HCT116 (cell line): ENCODE data around the gene HS6ST1. TPM values are rescaled to one million over a fixed set of nuclear protein-coding genes. Genes with fewer than 3 reads are reported as not detected.

Experiments used
- ATAC-seq: fragments of 200-7000 bp; cut with Tn5 transposase; 2 replicates; pipeline ENCODE4 v1.9.1; 2020; ENCODE audit warnings: mild to moderate bottlenecking, moderate library complexity
- BruUV-seq: library from RNA; stranded (reverse); fragments of 400-500 nt; replicated peaks from 2 replicates; lab custom pipeline; 2021; lab: Mats Ljungman, UMichigan
- CTCF ChIA-PET: fragments of 300-600 bp; sonication (Branson Sonifier 250); formaldehyde crosslinking; loops from one replicate; lab custom pipeline; 2021; ENCODE audit warnings: antibody characterized with exemption; lab: Charles Lee
- POLR2A ChIA-PET: fragments of 300-600, 350-600 bp; sonication (Branson Sonifier 250); formaldehyde crosslinking; loops from one replicate; lab custom pipeline; 2021; ENCODE audit warnings: antibody characterized with exemption; lab: Charles Lee
- RAD21 ChIA-PET, 2 experiments: fragments of 300-600 bp; sonication (Branson Sonifier 250); formaldehyde crosslinking; loops; one replicate each; lab custom pipeline; 2023; ENCODE audit warnings: low total read pairs in 2 of 2; ENCODE audit not compliant: uncharacterized antibody in 2 of 2, unreplicated experiment in 2 of 2, low non-redundant PET in 1 of 2; lab: Charles Lee
- DNase-seq: peaks from one replicate; pipeline ENCODE4 v3.0.0-alpha.2; 2010; ENCODE audit warnings: low read depth, low spot score
- H2AFZ ChIP-seq: fragments of 200-600 bp; shearing (Covaris generic), sonication (generic); 2 replicates; pipeline ENCODE4 v1.6.1; 2017; ENCODE audit warnings: low read depth, mixed run types, mixed read lengths, antibody characterized with exemption, low read length; ENCODE audit not compliant: poor library complexity, severe bottlenecking
- H3K27ac ChIP-seq: 2 replicates; pipeline ENCODE4 v1.5.1; 2012; ENCODE audit warnings: low read depth, low read length
- H3K27me3 ChIP-seq: fragments of 200-600 bp; sonication (generic); 2 replicates; pipeline ENCODE4 v1.6.1; 2016; ENCODE audit warnings: mixed run types, low read length, mixed read lengths; ENCODE audit not compliant: insufficient read depth
- H3K36me3 ChIP-seq, 2 experiments: fragments of 200-500 bp in 1 of 2; fragments of 200-600 bp in 1 of 2; sonication (Bioruptor generic) in 1 of 2; sonication (generic) in 1 of 2; 2 replicates each; pipeline versions ENCODE4 v1.5.1 to v1.6.1; 2014 to 2016; ENCODE audit warnings: low read length in 2 of 2, inconsistent platforms in 1 of 2, mixed read lengths in 1 of 2, mixed run types in 1 of 2; ENCODE audit not compliant: insufficient read depth in 2 of 2, control insufficient read depth in 1 of 2
- H3K4me1 ChIP-seq, 2 experiments: fragments of 200-600 bp in 1 of 2; sonication (generic) in 1 of 2; 2 replicates each; pipeline versions ENCODE4 v1.5.1 to v1.6.1; 2012 to 2017; ENCODE audit warnings: low read length in 2 of 2, inconsistent platforms in 1 of 2, mild to moderate bottlenecking in 1 of 2, mixed read lengths in 1 of 2, mixed run types in 1 of 2, moderate library complexity in 1 of 2; ENCODE audit not compliant: insufficient read depth in 2 of 2, control insufficient read depth in 1 of 2
- H3K4me2 ChIP-seq: fragments of 200-600 bp; sonication (generic); 2 replicates; pipeline ENCODE4 v1.6.1; 2017; ENCODE audit warnings: mixed run types, low read length, mixed read lengths
- H3K4me3 ChIP-seq, 2 experiments: fragments of 200-600 bp in 1 of 2; sonication (generic) in 1 of 2; replicated peaks in 1 of 2; 2 replicates each; pipeline ENCODE4 v1.5.1; 2011 to 2016; ENCODE audit warnings: low read length in 2 of 2, control low read depth in 1 of 2, low read depth in 1 of 2, mild to moderate bottlenecking in 1 of 2, mixed read lengths in 1 of 2, mixed run types in 1 of 2
- H3K79me2 ChIP-seq: fragments of 200-600 bp; sonication (generic); 2 replicates; pipeline ENCODE4 v1.6.1; 2017; ENCODE audit warnings: mild to moderate bottlenecking, mixed run types, low read length, moderate library complexity, mixed read lengths; ENCODE audit not compliant: insufficient read depth
- H3K9ac ChIP-seq: fragments of 200-600 bp; sonication (generic); 2 replicates; pipeline ENCODE4 v1.6.1; 2016; ENCODE audit warnings: low read length, mixed read lengths
- H3K9me2 ChIP-seq: fragments of 200-600 bp; sonication (generic), shearing (Covaris generic); 2 replicates; pipeline ENCODE4 v1.6.1; 2017; ENCODE audit warnings: mixed run types, mild to moderate bottlenecking, moderate library complexity; ENCODE audit not compliant: insufficient read depth
- H3K9me3 ChIP-seq, 2 experiments: fragments of 200-500 bp in 1 of 2; fragments of 200-600 bp in 1 of 2; sonication (Bioruptor generic) in 1 of 2; sonication (generic) in 1 of 2; 2 replicates each; pipeline ENCODE4 v1.6.1; 2014 to 2017; ENCODE audit warnings: low read length in 2 of 2, mixed read lengths in 2 of 2, inconsistent platforms in 1 of 2, low read depth in 1 of 2, mild to moderate bottlenecking in 1 of 2, mixed run types in 1 of 2, moderate library complexity in 1 of 2; ENCODE audit not compliant: control insufficient read depth in 1 of 2, insufficient read depth in 1 of 2
- H4K20me1 ChIP-seq: fragments of 200-600 bp; sonication (generic), shearing (Covaris generic); 2 replicates; pipeline ENCODE4 v1.6.1; 2017; ENCODE audit warnings: mixed run types, mild to moderate bottlenecking, moderate library complexity; ENCODE audit not compliant: insufficient read depth
- ATF3 ChIP-seq: IDR thresholded peaks from 2 replicates; pipeline ENCODE4 v1.6.1; 2012
- CBX3 ChIP-seq: IDR thresholded peaks from 2 replicates; pipeline ENCODE4 v1.6.1; 2012; ENCODE audit warnings: low read depth
- CEBPB ChIP-seq: IDR thresholded peaks from 2 replicates; pipeline ENCODE4 v1.6.1; 2012; ENCODE audit warnings: low read depth
- CTCF ChIP-seq, 3 experiments: fragments of 200-600 bp in 1 of 3; sonication (generic) in 1 of 3; IDR thresholded peaks in 2 of 3; conservative IDR thresholded peaks in 1 of 3; 2 replicates each; pipeline ENCODE4 v1.5.1; 2012 to 2017; ENCODE audit warnings: low read depth in 2 of 3, low read length in 2 of 3, antibody characterized with exemption in 1 of 3, borderline replicate concordance in 1 of 3, control low read depth in 1 of 3, mild to moderate bottlenecking in 1 of 3, mixed read lengths in 1 of 3, mixed run types in 1 of 3, moderate library complexity in 1 of 3; ENCODE audit not compliant: insufficient read depth in 1 of 3
- ELF1 ChIP-seq: IDR thresholded peaks from 2 replicates; pipeline ENCODE4 v1.6.1; 2012; ENCODE audit warnings: low read depth, borderline replicate concordance
- EZH2phosphoT487 ChIP-seq: fragments of 200-600 bp; IDR thresholded peaks from 2 replicates; pipeline ENCODE4 v1.6.1; 2018; ENCODE audit warnings: antibody characterized with exemption, borderline replicate concordance
- MAX ChIP-seq: IDR thresholded peaks from 2 replicates; pipeline ENCODE4 v1.6.1; 2012
- POLR2AphosphoS5 ChIP-seq: IDR thresholded peaks from 2 replicates; pipeline ENCODE4 v1.6.1; 2011; ENCODE audit warnings: mild to moderate bottlenecking, low read depth, low read length, moderate library complexity
- RAD21 ChIP-seq: IDR thresholded peaks from 2 replicates; pipeline ENCODE4 v1.6.1; 2012; ENCODE audit warnings: low read depth, mild to moderate bottlenecking
- REST ChIP-seq: IDR thresholded peaks from 2 replicates; pipeline ENCODE4 v1.6.1; 2012; ENCODE audit warnings: low read depth
- SP1 ChIP-seq: IDR thresholded peaks from 2 replicates; pipeline ENCODE4 v1.6.1; 2012; ENCODE audit warnings: low read depth
- SRF ChIP-seq: IDR thresholded peaks from 2 replicates; pipeline ENCODE4 v1.6.1; 2012; ENCODE audit warnings: low read depth
- TCF7L2 ChIP-seq: IDR thresholded peaks from 2 replicates; pipeline ENCODE4 v1.7.0; 2011; ENCODE audit warnings: borderline replicate concordance, inconsistent platforms; ENCODE audit not compliant: insufficient read depth, insufficient read length; ENCODE audit errors: extremely low read depth
- ZFX ChIP-seq: fragments of 450-650 bp; IDR thresholded peaks from 2 replicates; pipeline ENCODE4 v1.6.1; 2017
- ZNF274 ChIP-seq: fragments of 200-500 bp; sonication (Bioruptor generic); IDR thresholded peaks from 2 replicates; pipeline ENCODE4 v1.6.1; 2014; ENCODE audit warnings: mild to moderate bottlenecking, low read depth, low read length, inconsistent platforms
- intact Hi-C: fragments of 100-400 bp; cut with micrococcal nuclease; formaldehyde crosslinking; loops from 2 replicates; pipeline ENCODE4 v1.10.0; 2022
- total RNA-seq: library from RNA; stranded (reverse); gene quantifications from one replicate; pipeline ENCODE4 v1.2.1, GENCODE V29; 2021; ENCODE audit not compliant: unreplicated experiment

The HS6ST1 gene
- total RNA-seq, 1 experiment from 2014 or later, result 35.0 TPM

- POLR2A ChIA-PET, result no interaction called here
Observed at GRCh38 chr2:128292599-128293425, 25.9 kb downstream of the HS6ST1 start.

More at GRCh38 chr2:128292599-128293425, 25.9 kb downstream of the HS6ST1 start:
- DNase-seq (no peak), ATAC-seq (peak; percentile 45; the same call in 1 of the 2 replicates)
- BruUV-seq, result no TSS peak
- RAD21 ChIA-PET, result no interaction called here
- CTCF ChIA-PET, result no interaction called here
- intact Hi-C loops, result no loop called here
- H3K4me2 ChIP-seq, result no peak overlapping the region
- H3K27ac ChIP-seq, result no peak overlapping the region; the same call in 1 of the 2 replicates
- no peak for TF ChIP-seq POLR2AphosphoS5
- no peak for TF ChIP-seq ZNF274
- no peak for TF ChIP-seq CBX3
- TF ChIP-seq ELF1, result no peak
- no peak for TF ChIP-seq ZFX
- TF ChIP-seq EZH2phosphoT487, result no peak
- no peak for TF ChIP-seq ATF3
- TF ChIP-seq CEBPB, result no peak
- TF ChIP-seq TCF7L2, result no peak
- TF ChIP-seq SRF, result no peak
- no peak for TF ChIP-seq RAD21
- TF ChIP-seq SP1, result no peak
- no peak for TF ChIP-seq MAX
- TF ChIP-seq REST, result no peak
- TF ChIP-seq CTCF (IDR thresholded peaks at IDR 0.05 in 2 of 3, conservative IDR thresholded peaks at IDR 0.05 in 1 of 3; ENCODE audit: borderline replicate concordance in 1 of 3, insufficient read depth in 1 of 3, low read depth in 2 of 3, low read length in 2 of 3), result no peak
- no peak overlapping the region for H3K4me3 ChIP-seq
- no peak overlapping the region for H3K9ac ChIP-seq
- H3K36me3 ChIP-seq, result peaks cover 0 to 3% of the 10 kb centered on the region in 2 experiments; a peak in 1 of 4 replicates
- H3K27me3 ChIP-seq, result no peaks in the 10 kb centered on the region
- peaks cover 0 to 12% of the 10 kb centered on the region in 2 experiments; a peak in 2 of 4 replicates for H3K4me1 ChIP-seq
- H4K20me1 ChIP-seq, result no peaks in the 10 kb centered on the region
- H3K9me2 ChIP-seq, result no peaks in the 10 kb centered on the region
- no peak overlapping the region for H2AFZ ChIP-seq
- H3K9me3 ChIP-seq, result no peaks in the 10 kb centered on the region
- peaks cover 93% of the 10 kb centered on the region for H3K79me2 ChIP-seq
